ENCODE data around the gene FOXI1.

FOXI1 gene

DNA sequence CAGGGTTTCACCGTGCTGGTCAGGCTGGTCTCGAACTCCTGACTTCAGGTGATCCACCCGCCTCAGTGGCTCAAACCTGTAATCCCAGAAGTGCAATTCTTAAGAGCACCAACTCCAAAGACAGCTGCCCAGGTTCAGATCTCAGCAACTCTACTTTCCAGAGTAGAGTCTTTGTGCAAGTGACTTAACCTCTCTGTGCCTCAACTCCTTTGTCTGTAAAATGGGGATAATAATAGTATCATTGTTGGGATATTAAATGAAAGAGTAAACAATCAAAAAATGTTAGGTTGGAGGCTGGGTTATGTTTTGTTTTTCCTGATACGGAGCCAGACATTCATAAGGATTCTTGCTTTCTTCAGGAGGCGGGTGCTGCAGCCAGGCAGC lies 45.0 kb downstream of the FOXI1 start:
- no peak for DNase-seq (ENCODE audit: low read depth)

- no peak for DNase-seq (ENCODE audit: low read depth)
Measured at GRCh38 chr5:170151097-170151831, 45.6 kb downstream of the FOXI1 start.

DNA sequence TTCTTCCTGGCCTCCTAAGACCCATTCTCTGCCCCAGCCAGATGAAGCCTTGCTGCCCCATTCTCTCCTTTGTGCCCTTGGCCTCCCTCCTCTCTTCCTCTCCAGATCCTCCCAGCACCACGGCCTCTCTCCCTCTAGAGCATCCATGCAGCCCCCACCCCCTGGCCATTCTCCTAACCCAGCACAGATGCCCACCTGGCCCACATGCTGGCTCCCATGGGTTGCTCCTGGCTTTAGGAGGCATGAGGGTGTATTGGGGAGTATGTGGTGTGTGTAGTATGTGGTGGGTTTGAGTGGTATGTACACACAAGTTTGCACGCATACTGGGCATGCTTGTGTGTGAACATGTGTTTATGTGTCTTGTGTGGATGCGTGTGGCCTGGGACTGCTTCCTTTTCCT lies 47.1 kb downstream of the FOXI1 start:
- DNase-seq (ENCODE audit: low read depth): no peak

- DNase-seq (ENCODE audit: low read depth): no peak
Measured at GRCh38 chr5:170154297-170154696, 48.6 kb downstream of the FOXI1 start.

DNA sequence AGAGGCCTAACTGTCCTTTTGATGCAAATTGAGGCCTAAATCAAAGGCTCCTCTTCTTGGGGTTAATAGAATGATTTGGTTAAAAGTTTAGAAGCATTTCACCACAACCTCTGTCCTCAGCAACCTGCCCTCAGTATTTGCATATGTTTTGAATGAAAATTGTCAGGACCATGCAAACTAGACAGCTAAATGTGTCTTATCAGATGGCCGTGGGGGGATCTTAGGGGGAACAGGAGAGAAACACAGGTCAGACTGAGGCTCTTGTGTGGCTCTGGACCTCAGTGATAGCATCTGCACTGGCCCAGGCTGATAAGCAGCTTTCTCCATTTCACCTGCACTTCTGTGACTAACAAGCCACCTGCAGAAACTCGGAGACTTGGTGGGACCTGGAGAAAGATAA lies 49.0 kb downstream of the FOXI1 start:
- no peak for DNase-seq (ENCODE audit: low read depth)

- DNase-seq (ENCODE audit: low read depth): no peak
Measured at GRCh38 chr5:170155771-170156170, 50.1 kb downstream of the FOXI1 start.

- no peak for DNase-seq (ENCODE audit: low read depth)
Measured at GRCh38 chr5:170159101-170159698, 53.5 kb downstream of the FOXI1 start.

All from activated T-helper 1 cell treated with Interleukin-2 at 50 U/mL for 16 hours (primary cell).